ENCODE measurements around the gene LRP5. TPM values are rescaled to one million over a fixed set of nuclear protein-coding genes. Genes with fewer than 3 reads are reported as not detected.

LRP5 gene
- total RNA-seq, result 64.8 TPM
- long read RNA-seq, full-length matches to known transcripts, result 5 of 37 reads
- long read RNA-seq, partial matches to known transcripts, result 19 of 37 reads
- long read RNA-seq, other reads (novel, unspliced or antisense), result 13 of 37 reads

GRCh38 chr11:68312117-68312779, at the start of gene LRP5:
TSS of gene LRP5 (plus strand) at chr11:68312591. CDS start at chr11:68312715, 124 bp downstream.
- DNase-seq (peak; percentile 69), ATAC-seq (peak; percentile 10)
- intact Hi-C loops (cut with micrococcal nuclease), result loop anchor here (5.0 kb wide), 1 partner anchor 70 kb away; no protein-coding TSS in a partner anchor

- DNase-seq (peak; percentile 43), ATAC-seq (peak; percentile 46)
- intact Hi-C loops (cut with micrococcal nuclease), result no loop called here
Measured at GRCh38 chr11:68263444-68264035, 48.9 kb upstream of the LRP5 start.

- DNase-seq (no peak), ATAC-seq (no peak)
- intact Hi-C loops (cut with micrococcal nuclease), result no loop called here
Measured at GRCh38 chr11:68264244-68264643, 48.1 kb upstream of the LRP5 start.

GRCh38 chr11:68264741-68265540, 47.5 kb upstream of the LRP5 start:
- no peak for DNase-seq
- no peak for ATAC-seq
- intact Hi-C loops (cut with micrococcal nuclease), result no loop called here

GRCh38 chr11:68266121-68266891, 46.1 kb upstream of the LRP5 start:
- ATAC-seq (no peak), DNase-seq (no peak)
- intact Hi-C loops (cut with micrococcal nuclease), result no loop called here

- DNase-seq, result no peak
- no peak for ATAC-seq
- intact Hi-C loops (cut with micrococcal nuclease), result no loop called here
Measured at GRCh38 chr11:68266936-68267880, 45.2 kb upstream of the LRP5 start.

GRCh38 chr11:68267881-68268240, 44.5 kb upstream of the LRP5 start:
- intact Hi-C loops (cut with micrococcal nuclease), result no loop called here
- DNase-seq (no peak), ATAC-seq (no peak)

- peak; percentile 21 for ATAC-seq
- intact Hi-C loops (cut with micrococcal nuclease), result no loop called here
Measured at GRCh38 chr11:68269414-68270081, 42.8 kb upstream of the LRP5 start.

GRCh38 chr11:68270196-68271022, 42.0 kb upstream of the LRP5 start:
- no peak for DNase-seq
- ATAC-seq, result no peak
- intact Hi-C loops (cut with micrococcal nuclease), result no loop called here

More at GRCh38 chr11:68269414-68270081, 42.8 kb upstream of the LRP5 start:
- DNase-seq, result peak; percentile 31

- ATAC-seq (peak; percentile 66), DNase-seq (peak; percentile 62)
- intact Hi-C loops (cut with micrococcal nuclease), result no loop called here
Measured at GRCh38 chr11:68271023-68271780, 41.2 kb upstream of the LRP5 start.

- ATAC-seq (peak; percentile 96), DNase-seq (peak; percentile 97)
- intact Hi-C loops (cut with micrococcal nuclease), result no loop called here
Measured at GRCh38 chr11:68271781-68272608, 40.4 kb upstream of the LRP5 start, which contains the start of gene C11orf24. TSS of gene C11orf24 (minus strand) at chr11:68271973. CDS start at chr11:68263767, 8,206 bp downstream.

- intact Hi-C loops (cut with micrococcal nuclease), result no loop called here
- DNase-seq (no peak), ATAC-seq (no peak)
Measured at GRCh38 chr11:68273026-68273738, 39.2 kb upstream of the LRP5 start.

- ATAC-seq (no peak), DNase-seq (no peak)
- intact Hi-C loops (cut with micrococcal nuclease), result no loop called here
Measured at GRCh38 chr11:68274306-68274705, 38.1 kb upstream of the LRP5 start.

- DNase-seq (no peak), ATAC-seq (no peak)
- intact Hi-C loops (cut with micrococcal nuclease), result no loop called here
Measured at GRCh38 chr11:68275721-68276507, 36.5 kb upstream of the LRP5 start.

All from left ventricle myocardium superior (tissue), 1 donor.